Urinary bladder (tissue), 4 donors: ENCODE measurements around the gene RABEPK. TPM values are rescaled to one million over a fixed set of nuclear protein-coding genes. Genes with fewer than 3 reads are reported as not detected.
"Not testable (repeated sequence)": the region's sequence is repeated elsewhere in the genome, so short reads cannot be mapped to it uniquely, and the experiment has no call there.

Experiments used
- DNase-seq: peaks from one replicate; pipeline ENCODE4 v3.0.0-alpha.2; 2015; ENCODE audit errors: extremely low spot score
- H3K27ac ChIP-seq: one replicate; pipeline ENCODE4 v1.5.1; 2013; ENCODE audit warnings: low read depth, mild to moderate bottlenecking, moderate library complexity
- H3K36me3 ChIP-seq: one replicate; pipeline ENCODE4 v1.6.1; 2013; ENCODE audit warnings: mild to moderate bottlenecking, moderate library complexity; ENCODE audit not compliant: insufficient read depth
- H3K4me1 ChIP-seq: one replicate; pipeline ENCODE4 v1.6.1; 2013; ENCODE audit warnings: mild to moderate bottlenecking, moderate library complexity; ENCODE audit not compliant: insufficient read depth
- H3K4me3 ChIP-seq: one replicate; pipeline ENCODE4 v1.5.1; 2013; ENCODE audit warnings: low read depth, low read length
- WGBS: extraction: QIAGEN DNeasy Blood & Tissue Kit; methylation state at CpG from one replicate; pipeline ENCODE4 v1.1.7; 2013; 5-methylcytosine and 5-hydroxymethylcytosine counted together
- polyA plus RNA-seq: library from polyadenylated mRNA; stranded (reverse); fragments of 200-250 nt; gene quantifications from one replicate; pipeline ENCODE4 v1.2.3, GENCODE V29; 2013
- total RNA-seq: library from RNA; depleted of rRNA; stranded (reverse); fragments of >200 nt; gene quantifications from one replicate; pipeline ENCODE4 v1.2.3, GENCODE V29; 2014
- donor health status: healthy with polysubstance abuse.
- donor health status: healthy.

The RABEPK gene, protein sequence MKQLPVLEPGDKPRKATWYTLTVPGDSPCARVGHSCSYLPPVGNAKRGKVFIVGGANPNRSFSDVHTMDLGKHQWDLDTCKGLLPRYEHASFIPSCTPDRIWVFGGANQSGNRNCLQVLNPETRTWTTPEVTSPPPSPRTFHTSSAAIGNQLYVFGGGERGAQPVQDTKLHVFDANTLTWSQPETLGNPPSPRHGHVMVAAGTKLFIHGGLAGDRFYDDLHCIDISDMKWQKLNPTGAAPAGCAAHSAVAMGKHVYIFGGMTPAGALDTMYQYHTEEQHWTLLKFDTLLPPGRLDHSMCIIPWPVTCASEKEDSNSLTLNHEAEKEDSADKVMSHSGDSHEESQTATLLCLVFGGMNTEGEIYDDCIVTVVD
- total RNA-seq (17.5 TPM), polyA plus RNA-seq (24.4 TPM)

DNA sequence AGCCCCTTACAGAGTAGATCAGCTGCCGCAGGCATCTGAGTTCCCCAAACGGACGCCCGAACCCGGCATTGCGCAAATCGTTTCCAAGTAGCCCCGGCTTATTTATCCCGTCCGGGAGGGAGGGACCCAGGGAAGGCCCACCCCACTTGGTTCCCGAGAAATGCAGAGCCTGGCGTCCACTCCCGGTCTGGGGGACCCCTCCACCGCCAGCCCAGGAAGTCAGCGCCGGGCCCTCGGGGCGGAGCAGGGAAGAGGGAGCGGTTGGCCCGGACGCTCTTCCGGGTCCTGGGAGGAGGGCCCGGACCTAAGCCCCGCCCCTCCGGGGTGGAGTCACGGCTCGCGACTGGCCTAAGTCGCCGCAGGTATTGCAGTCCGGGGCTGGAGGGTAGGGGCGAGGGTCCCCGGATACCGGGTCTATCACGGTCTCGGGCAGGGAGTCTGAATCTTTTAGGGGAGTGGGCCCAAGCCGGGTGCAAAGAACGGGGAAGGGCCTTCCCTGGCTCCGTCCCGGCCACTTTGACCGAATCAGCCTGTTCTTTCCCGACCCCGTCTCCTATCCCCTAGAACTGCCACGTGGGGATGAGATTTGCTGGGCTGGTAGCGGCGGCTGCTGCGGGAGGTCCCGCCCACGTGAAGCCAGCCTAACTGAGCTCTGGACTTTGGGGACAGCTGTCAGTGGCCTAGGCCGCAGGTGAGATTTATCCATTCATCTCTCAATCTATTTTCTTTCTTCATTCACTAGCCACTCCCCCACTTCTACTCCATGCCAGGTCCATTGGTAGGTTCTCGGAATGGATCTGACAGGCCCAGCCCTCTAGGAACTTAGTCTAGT, at the start of gene RABEPK:
TSS of gene RABEPK (plus strand) at position 327 of the 832 bp plus-strand sequence. CDS start 2,472 bp downstream, outside the sequence.
- Histone ChIP-seq H3K27ac (peak within 1 kb of the TSS; percentile 93), H3K4me1 (no peaks in the 10 kb centered on the region), H3K4me3 (peak within 1 kb of the TSS; percentile 61), H3K36me3 (peaks cover 2% of the 10 kb centered on the region)
- WGBS = under 1% methylated on average over 51 of the region's 51 CpGs
- peak; percentile 85 for DNase-seq

DNA sequence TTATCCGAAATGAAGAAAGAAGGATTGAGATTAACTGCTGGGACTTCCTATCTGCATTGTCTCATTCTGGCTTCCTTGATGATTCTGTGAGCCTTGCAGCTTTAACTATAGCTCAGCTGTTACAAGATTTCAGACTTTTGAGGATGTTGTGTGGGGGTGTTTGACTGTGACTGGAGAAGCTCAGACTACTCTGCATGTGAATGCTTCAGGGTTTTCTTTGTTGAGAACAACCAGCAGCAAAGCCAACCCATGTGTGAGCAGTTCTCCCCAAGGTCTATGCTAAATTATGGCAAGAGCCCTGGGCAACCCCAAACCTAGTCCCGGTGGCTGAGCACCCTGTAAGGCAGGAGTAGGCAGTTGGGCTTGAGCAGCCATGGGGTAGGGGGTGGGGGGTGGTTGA, 48.6 kb upstream of the RABEPK start:
- Histone ChIP-seq H3K27ac (no peak overlapping the region), H3K36me3 (peaks cover 3% of the 10 kb centered on the region), H3K4me1 (no peaks in the 10 kb centered on the region), H3K4me3 (no peak overlapping the region)
- WGBS = 94% methylated on average over 2 of the region's 2 CpGs
- no peak for DNase-seq

GRCh38 chr9:125153712-125154367, 46.5 kb upstream of the RABEPK start:
- peaks cover 3% of the 10 kb centered on the region for H3K36me3 ChIP-seq
- no peak overlapping the region for H3K4me3 ChIP-seq
- no peaks in the 10 kb centered on the region for H3K4me1 ChIP-seq
- 78% methylated on average over 4 of the region's 4 CpGs for WGBS
- H3K27ac ChIP-seq = no peak overlapping the region
- DNase-seq = no peak

GRCh38 chr9:125156551-125156950, 43.8 kb upstream of the RABEPK start:
- WGBS = 98% methylated on average over 2 of the region's 2 CpGs
- DNase-seq = no peak
- Histone ChIP-seq H3K27ac (no peak overlapping the region), H3K36me3 (peaks cover 2% of the 10 kb centered on the region), H3K4me1 (no peaks in the 10 kb centered on the region), H3K4me3 (no peak overlapping the region)

DNA sequence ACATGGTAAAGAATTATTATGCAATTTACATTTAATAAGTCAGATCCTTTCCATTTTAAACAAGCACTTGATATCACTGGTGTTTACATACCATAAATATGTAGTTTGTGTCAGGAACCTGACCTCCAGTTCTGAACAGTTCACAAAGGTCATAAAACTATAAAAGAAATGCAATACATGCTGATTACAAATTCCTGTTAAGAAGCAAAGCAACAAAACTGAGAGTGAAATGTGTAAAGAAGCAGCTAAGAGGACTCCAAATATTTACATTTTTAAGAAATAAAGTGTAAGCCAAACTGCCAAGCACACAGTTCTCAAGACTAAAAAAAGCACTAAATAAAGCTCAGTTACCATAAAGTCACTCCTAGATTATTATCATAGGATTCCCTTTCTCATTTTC, 39.6 kb upstream of the RABEPK start:
- DNase-seq = no peak
- Histone ChIP-seq H3K4me3 (no peak overlapping the region), H3K27ac (no peak overlapping the region), H3K4me1 (no peaks in the 10 kb centered on the region), H3K36me3 (no peaks in the 10 kb centered on the region)

GRCh38 chr9:125161284-125161918, 38.9 kb upstream of the RABEPK start:
- Histone ChIP-seq H3K36me3 (no peaks in the 10 kb centered on the region), H3K4me3 (no peak overlapping the region), H3K27ac (no peak overlapping the region), H3K4me1 (no peaks in the 10 kb centered on the region)
- DNase-seq = no peak
- 71% methylated on average over 3 of the region's 3 CpGs for WGBS

DNA sequence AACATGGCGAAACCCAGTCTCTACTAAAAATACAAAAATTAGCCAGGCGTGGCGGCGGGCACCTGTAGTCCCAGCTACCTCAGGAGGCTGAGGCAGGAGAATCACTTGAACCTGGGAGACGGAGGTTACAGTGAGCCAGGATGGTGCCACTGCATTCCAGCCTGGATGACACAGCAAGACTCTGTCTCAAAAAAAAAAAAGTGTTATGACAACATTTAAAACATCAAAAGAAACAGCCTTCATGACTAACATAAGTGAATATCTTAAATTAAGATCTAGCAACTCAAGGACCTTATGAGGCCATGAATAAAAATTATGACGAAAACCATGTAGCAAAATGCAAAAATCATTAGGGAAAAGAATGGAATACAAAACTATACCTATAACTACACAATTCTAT, 37.5 kb upstream of the RABEPK start:
- DNase-seq, H3K4me1 ChIP-seq, H3K36me3 ChIP-seq, H3K27ac ChIP-seq, H3K4me3 ChIP-seq: not testable (repeated sequence)
- WGBS = 98% methylated on average over 6 of the region's 6 CpGs

GRCh38 chr9:125166762-125167161, 33.6 kb upstream of the RABEPK start:
- DNase-seq = no peak
- Histone ChIP-seq H3K27ac (no peak overlapping the region), H3K4me1 (no peaks in the 10 kb centered on the region), H3K36me3 (peaks cover 2% of the 10 kb centered on the region), H3K4me3 (no peak overlapping the region)
- 82% methylated on average over 2 of the region's 2 CpGs for WGBS

- no peak for DNase-seq
- no peaks in the 10 kb centered on the region for H3K4me1 ChIP-seq
- H3K4me3 ChIP-seq = no peak overlapping the region
- no peak overlapping the region for H3K27ac ChIP-seq
- H3K36me3 ChIP-seq = peaks cover 2% of the 10 kb centered on the region
These were observed 30.4 kb upstream of the RABEPK start for GRCh38 chr9:125169895-125170294.

DNA sequence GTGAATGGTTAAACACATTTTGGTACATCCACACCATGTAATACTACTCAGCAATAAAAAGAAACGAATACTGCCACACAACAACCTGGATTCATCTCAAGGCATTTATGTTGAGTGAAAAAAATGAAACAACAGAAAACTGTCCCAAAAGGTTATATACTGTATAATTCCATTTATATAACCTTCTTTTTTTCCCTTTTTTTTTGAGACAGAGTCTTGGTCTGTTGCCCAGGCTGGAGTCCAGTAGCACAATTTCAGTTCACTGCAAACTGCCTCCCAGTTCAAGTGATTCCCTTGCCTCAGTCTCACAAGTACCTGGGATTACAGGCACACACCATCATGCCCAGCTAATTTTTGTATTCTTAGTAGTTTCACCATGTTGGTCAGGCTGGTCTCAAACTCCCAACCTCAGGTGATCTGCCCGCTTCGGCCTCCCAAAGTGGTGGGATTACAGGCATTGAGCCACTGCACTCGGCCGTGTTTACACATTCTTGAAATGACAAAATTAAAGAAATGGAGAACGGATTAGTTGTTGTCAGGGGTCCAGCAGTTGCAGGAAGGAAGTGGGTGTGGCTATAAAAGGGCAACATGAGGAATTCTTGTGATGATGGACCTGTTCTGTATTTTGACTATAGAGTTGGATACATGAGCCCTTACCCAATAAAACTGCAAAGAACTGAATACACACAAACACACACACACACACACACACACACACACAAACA, 28.1 kb upstream of the RABEPK start:
- H3K36me3 ChIP-seq = peaks cover 2% of the 10 kb centered on the region
- H3K4me1 ChIP-seq = no peaks in the 10 kb centered on the region
- WGBS = 32% methylated on average over 6 of the region's 6 CpGs
- no peak overlapping the region for H3K27ac ChIP-seq
- no peak overlapping the region for H3K4me3 ChIP-seq
- no peak for DNase-seq

DNA sequence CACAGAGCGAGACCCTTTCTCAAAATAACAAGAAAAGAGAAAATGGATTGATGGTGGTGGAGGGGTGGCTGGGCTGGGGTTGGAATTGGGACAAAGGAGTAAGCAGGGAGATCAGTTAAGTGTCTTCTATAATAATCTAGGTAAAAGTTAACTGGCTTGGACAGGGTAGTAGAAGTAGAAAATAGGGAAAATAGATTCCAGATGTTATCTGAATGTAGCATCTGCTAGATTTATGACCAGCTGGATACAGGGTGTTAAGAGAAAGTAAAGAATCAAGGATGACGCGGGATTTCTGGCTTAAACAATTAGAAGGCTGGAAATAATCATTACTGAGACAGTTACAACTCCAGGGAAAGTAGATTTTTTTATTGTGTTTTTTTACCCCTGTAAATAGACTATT, 23.7 kb upstream of the RABEPK start:
- no peaks in the 10 kb centered on the region for H3K36me3 ChIP-seq
- H3K4me3 ChIP-seq = no peak overlapping the region
- H3K27ac ChIP-seq = no peak overlapping the region
- 56% methylated on average over 3 of the region's 3 CpGs for WGBS
- no peaks in the 10 kb centered on the region for H3K4me1 ChIP-seq
- no peak for DNase-seq

GRCh38 chr9:125177888-125178287, 22.5 kb upstream of the RABEPK start:
- no peaks in the 10 kb centered on the region for H3K36me3 ChIP-seq
- H3K4me3 ChIP-seq = no peak overlapping the region
- no peak overlapping the region for H3K27ac ChIP-seq
- 79% methylated on average over 1 of the region's 1 CpG for WGBS
- H3K4me1 ChIP-seq = no peaks in the 10 kb centered on the region
- no peak for DNase-seq

DNA sequence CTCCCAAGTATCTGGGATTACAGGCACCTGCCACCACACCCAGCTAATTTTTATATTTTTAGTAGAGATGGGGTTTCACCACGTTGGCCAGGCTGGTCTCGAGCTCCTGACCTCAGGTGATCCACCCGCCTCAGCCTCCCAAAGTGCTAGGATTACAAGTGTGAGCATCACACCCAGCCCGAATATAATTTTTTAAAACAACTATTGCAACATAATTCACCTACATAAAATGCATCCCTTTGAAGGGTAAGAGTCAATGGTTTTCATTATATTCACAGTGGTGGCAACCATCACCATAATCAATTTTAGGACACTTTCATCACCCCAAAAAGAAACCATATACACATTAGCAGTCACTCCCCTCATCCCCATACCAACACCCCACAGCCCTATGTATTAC, 20.6 kb upstream of the RABEPK start:
- not testable (repeated sequence) for DNase-seq, H3K4me1 ChIP-seq, H3K27ac ChIP-seq, H3K36me3 ChIP-seq, H3K4me3 ChIP-seq
- 93% methylated on average over 4 of the region's 4 CpGs for WGBS
